A172 (cell line): ENCODE data around the gene RPL26. TPM values are rescaled to one million over a fixed set of nuclear protein-coding genes. Genes with fewer than 3 reads are reported as not detected.

ENCODE experiments used
- total RNA-seq: library from RNA; depleted of rRNA; stranded (reverse); fragments of >200 nt; shearing (Covaris generic); gene quantifications from 2 replicates; pipeline ENCODE4 v1.2.3, GENCODE V29; 2014; rRNA removed

RPL26 gene
- total RNA-seq, 1 experiment from 2014 or later, result 5,921 TPM

Other genes with a start within 250 kb of the RPL26 start
- gene PER1, start 230.8 kb downstream of the RPL26 start, total RNA-seq, result 6.9 and 7.5 TPM in 2 replicates
- 1.9 and 4.3 TPM in 2 replicates for gene VAMP2, start 220.2 kb downstream of the RPL26 start, total RNA-seq
- 35.8 and 39.3 TPM in 2 replicates for gene TMEM107, start 206.8 kb downstream of the RPL26 start, total RNA-seq
- gene BORCS6, start 193.0 kb downstream of the RPL26 start, total RNA-seq, result 8.8 and 10.9 TPM in 2 replicates
- 110 and 114 TPM in 2 replicates for gene AURKB, start 172.6 kb downstream of the RPL26 start, total RNA-seq
- gene CTC1, start 135.1 kb downstream of the RPL26 start, total RNA-seq, result 3.2 and 7.7 TPM in 2 replicates
- 28.0 and 29.3 TPM in 2 replicates for gene PFAS, start 133.9 kb downstream of the RPL26 start, total RNA-seq
- 12.1 and 17.4 TPM in 2 replicates for gene RANGRF, start 94.5 kb downstream of the RPL26 start, total RNA-seq
- 0.60 and 3.2 TPM in 2 replicates for gene SLC25A35, start 87.8 kb downstream of the RPL26 start, total RNA-seq
- not detected in 2 replicates for gene ARHGEF15, start 73.0 kb downstream of the RPL26 start, total RNA-seq
- not detected in 2 replicates for gene ODF4, start 43.4 kb downstream of the RPL26 start, total RNA-seq
- gene RNF222, start 14.6 kb upstream of the RPL26 start, total RNA-seq, result not detected in 2 replicates
- gene NDEL1, start 52.7 kb upstream of the RPL26 start, total RNA-seq, result 38.4 and 48.0 TPM in 2 replicates
- 47.1 and 72.1 TPM in 2 replicates for gene MYH10, start 247.5 kb upstream of the RPL26 start, total RNA-seq